Measurements from ENCODE around the gene PROX2.

DNA sequence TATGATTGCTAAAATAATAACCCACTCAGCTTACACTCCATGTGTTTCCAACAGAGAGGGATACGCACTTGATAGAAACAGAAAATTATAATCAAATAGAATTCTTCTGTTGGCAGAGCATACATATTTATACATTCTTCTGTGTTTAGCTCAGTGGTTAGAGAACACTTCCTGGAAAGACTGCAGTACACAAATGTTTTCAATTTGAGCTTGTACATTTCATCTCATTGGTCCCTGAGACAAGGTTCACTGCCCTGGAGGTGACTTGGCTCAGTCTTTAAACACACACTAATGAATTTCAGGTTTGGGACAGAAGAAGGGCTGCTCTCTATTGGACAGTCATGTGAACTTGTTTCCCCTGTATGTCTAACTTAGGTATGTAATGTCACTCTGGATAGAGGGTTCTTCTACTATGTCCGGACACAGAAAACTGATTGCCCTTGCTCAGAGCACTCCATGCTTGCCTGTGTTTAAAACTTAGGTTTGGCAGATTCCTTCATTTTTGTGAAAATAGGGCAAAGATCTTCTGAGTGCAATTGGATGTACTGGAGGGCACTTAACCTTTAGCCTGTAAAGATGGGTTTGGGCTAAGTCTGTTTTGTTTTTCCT, 22.9 kb downstream of the PROX2 start:
- no peak for TF ChIP-seq MYC (IDR thresholded peaks at IDR 0.05; ENCODE audit: low read depth, low read length)
- TF ChIP-seq CTCF (IDR thresholded peaks at IDR 0.05; ENCODE audit: extremely low read depth in 1 of 2, insufficient read depth in 1 of 2, low read depth in 1 of 2, low read length in 2 of 2): no peak
- TF ChIP-seq EZH2 (IDR thresholded peaks at IDR 0.05; ENCODE audit: borderline replicate concordance, low read depth, low read length, severe bottlenecking): no peak
- no peak for TF ChIP-seq POLR2AphosphoS5 (IDR thresholded peaks at IDR 0.05; ENCODE audit: insufficient read depth, low read depth, low read length)
- no peak for TF ChIP-seq POLR2A (IDR thresholded peaks at IDR 0.05; ENCODE audit: low read depth, low read length)
